Esophagus squamous epithelium (tissue), 4 donors: ENCODE results near the gene ACTL10.

Experiments used
- CTCF ChIP-seq, 6 experiments: fragments of 450-650 bp in 4 of 6; fragments of 200-600 bp in 2 of 6; sonication (generic) in 2 of 6; IDR thresholded peaks; one replicate each; pipeline ENCODE4 v1.5.1; 2016 to 2019; ENCODE audit warnings: antibody characterized with exemption in 6 of 6, mild to moderate bottlenecking in 4 of 6, moderate library complexity in 4 of 6
- POLR2A ChIP-seq, 4 donors: fragments of 450-650 bp; IDR thresholded peaks; one replicate each; pipeline ENCODE4 v1.6.1; 2017; ENCODE audit warnings: antibody characterized with exemption in 4 of 4, mild to moderate bottlenecking in 4 of 4, moderate library complexity in 3 of 4

GRCh38 chr20:33670715-33671499 lies 4.2 kb downstream of the ACTL10 start:
- no peak for TF ChIP-seq CTCF (IDR thresholded peaks at IDR 0.05)
- no peak for TF ChIP-seq POLR2A (IDR thresholded peaks at IDR 0.05)
